ENCODE results near the gene CLEC11A.

DNA sequence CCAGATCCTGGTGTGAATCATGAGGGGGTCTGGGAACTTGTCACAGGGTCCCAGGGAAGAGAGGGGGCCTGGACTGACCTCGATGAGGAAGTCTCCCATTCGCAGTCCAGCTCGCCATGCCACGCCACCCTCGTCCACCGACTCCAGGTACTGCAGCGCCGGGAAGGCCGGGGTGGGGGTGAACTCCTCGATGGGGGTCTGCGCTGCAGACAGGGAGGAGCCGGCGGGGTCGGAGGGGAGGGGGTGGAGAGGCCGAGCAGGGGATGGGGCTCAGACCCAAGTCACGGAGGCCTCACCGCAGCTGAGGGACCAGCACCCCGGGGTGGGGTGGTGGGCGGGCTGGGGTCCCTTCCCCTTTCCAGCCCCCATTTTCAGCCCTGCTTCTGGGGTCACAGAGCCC is 34.4 kb upstream of the CLEC11A start:
- TF ChIP-seq, protein P1, sequence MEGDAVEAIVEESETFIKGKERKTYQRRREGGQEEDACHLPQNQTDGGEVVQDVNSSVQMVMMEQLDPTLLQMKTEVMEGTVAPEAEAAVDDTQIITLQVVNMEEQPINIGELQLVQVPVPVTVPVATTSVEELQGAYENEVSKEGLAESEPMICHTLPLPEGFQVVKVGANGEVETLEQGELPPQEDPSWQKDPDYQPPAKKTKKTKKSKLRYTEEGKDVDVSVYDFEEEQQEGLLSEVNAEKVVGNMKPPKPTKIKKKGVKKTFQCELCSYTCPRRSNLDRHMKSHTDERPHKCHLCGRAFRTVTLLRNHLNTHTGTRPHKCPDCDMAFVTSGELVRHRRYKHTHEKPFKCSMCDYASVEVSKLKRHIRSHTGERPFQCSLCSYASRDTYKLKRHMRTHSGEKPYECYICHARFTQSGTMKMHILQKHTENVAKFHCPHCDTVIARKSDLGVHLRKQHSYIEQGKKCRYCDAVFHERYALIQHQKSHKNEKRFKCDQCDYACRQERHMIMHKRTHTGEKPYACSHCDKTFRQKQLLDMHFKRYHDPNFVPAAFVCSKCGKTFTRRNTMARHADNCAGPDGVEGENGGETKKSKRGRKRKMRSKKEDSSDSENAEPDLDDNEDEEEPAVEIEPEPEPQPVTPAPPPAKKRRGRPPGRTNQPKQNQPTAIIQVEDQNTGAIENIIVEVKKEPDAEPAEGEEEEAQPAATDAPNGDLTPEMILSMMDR (IDR thresholded peaks at IDR 0.05; ENCODE audit: borderline replicate concordance, extremely low read depth, low read length, poor library complexity, severe bottlenecking) = no peak
- no peak for TF ChIP-seq EZH2 (IDR thresholded peaks at IDR 0.05; ENCODE audit: borderline replicate concordance, low read depth, low read length, severe bottlenecking)
